NCI-H524 (cell line): Measurements from ENCODE around the gene MRPS30.
A peak's percentile ranks its signal among the peaks of the same experiment; 100 is the strongest.
"Not testable (repeated sequence)": the region's sequence is repeated elsewhere in the genome, so short reads cannot be mapped to it uniquely, and the experiment has no call there.

ENCODE experiments used
- DNase-seq, 2 experiments: peaks; one replicate each; lab custom pipeline; 2025; lab: John Stamatoyannopoulos, UW

The MRPS30 gene

GRCh38 chr5:44821164-44821563, 12.4 kb downstream of the MRPS30 start:
- no peak for DNase-seq

GRCh38 chr5:44824662-44825061, 15.9 kb downstream of the MRPS30 start:
- not testable (repeated sequence) for DNase-seq

- DNase-seq, result no peak
Observed at GRCh38 chr5:44827681-44828080, 18.9 kb downstream of the MRPS30 start.

- no peak for DNase-seq
Observed at GRCh38 chr5:44828719-44829118, 20.0 kb downstream of the MRPS30 start.

GRCh38 chr5:44830951-44831350, 22.2 kb downstream of the MRPS30 start:
- no peak for DNase-seq

GRCh38 chr5:44833249-44833648, 24.5 kb downstream of the MRPS30 start:
- DNase-seq, result no peak

GRCh38 chr5:44835693-44836092, 26.9 kb downstream of the MRPS30 start:
- DNase-seq, result no peak

- DNase-seq, result no peak
Observed at GRCh38 chr5:44839018-44839681, 30.4 kb downstream of the MRPS30 start.

GRCh38 chr5:44842496-44843282, 33.9 kb downstream of the MRPS30 start:
- no peak for DNase-seq

GRCh38 chr5:44844744-44845143, 36.0 kb downstream of the MRPS30 start:
- no peak for DNase-seq

GRCh38 chr5:44845777-44846176, 37.0 kb downstream of the MRPS30 start:
- no peak for DNase-seq

- no peak for DNase-seq
Observed at GRCh38 chr5:44847206-44847852, 38.6 kb downstream of the MRPS30 start.

GRCh38 chr5:44860267-44860666, 51.5 kb downstream of the MRPS30 start:
- peak in 1 of 2 experiments; percentile 22 for DNase-seq

GRCh38 chr5:44862808-44863207, 54.1 kb downstream of the MRPS30 start:
- DNase-seq, result peak in 1 of 2 experiments; percentile 70
